Erythroblast (primary cell): Measurements from ENCODE around the gene CAMK1D.
"Not testable (repeated sequence)": the region's sequence is repeated elsewhere in the genome, so short reads cannot be mapped to it uniquely, and the experiment has no call there.

Experiments used
- DNase-seq, 2 experiments: peaks; one replicate each; lab custom pipeline; 2025; lab: John Stamatoyannopoulos, UW
- GATA1 ChIP-seq: IDR thresholded peaks from 2 replicates; pipeline ENCODE4 v1.6.1; 2011; ENCODE audit warnings: low read depth, mild to moderate bottlenecking, control low read depth, low read length, moderate library complexity
- POLR2A ChIP-seq: IDR thresholded peaks from 2 replicates; pipeline ENCODE4 v1.6.1; 2011; ENCODE audit warnings: mild to moderate bottlenecking, low read length

Gene CAMK1D

GRCh38 chr10:12710157-12710556, 360.8 kb downstream of the CAMK1D start:
- DNase-seq: no peak
- TF ChIP-seq GATA1 (no peak), POLR2A (no peak)

GRCh38 chr10:12710594-12711349, 361.4 kb downstream of the CAMK1D start:
- peak; percentile 82 to 94 for DNase-seq
- no peak for TF ChIP-seq POLR2A
- TF ChIP-seq GATA1: no peak

- no peak for TF ChIP-seq POLR2A
- no peak for TF ChIP-seq GATA1
- no peak for DNase-seq
Observed at GRCh38 chr10:12711350-12711708, 362.0 kb downstream of the CAMK1D start.

- no peak for DNase-seq
- TF ChIP-seq POLR2A (no peak), GATA1 (no peak)
Observed at GRCh38 chr10:12712293-12712983, 363.1 kb downstream of the CAMK1D start.

- peak in 1 of 2 experiments; percentile 6 for DNase-seq
Observed at GRCh38 chr10:12712984-12713316, 363.6 kb downstream of the CAMK1D start.

GRCh38 chr10:12716042-12716441, 366.7 kb downstream of the CAMK1D start:
- no peak for DNase-seq
- TF ChIP-seq POLR2A (no peak), GATA1 (no peak)

- TF ChIP-seq POLR2A (no peak), GATA1 (no peak)
Observed at GRCh38 chr10:12717981-12718707, 368.8 kb downstream of the CAMK1D start.

GRCh38 chr10:12719365-12719764, 370.0 kb downstream of the CAMK1D start:
- TF ChIP-seq GATA1 (no peak), POLR2A (no peak)
- no peak for DNase-seq

More at GRCh38 chr10:12717981-12718707, 368.8 kb downstream of the CAMK1D start:
- no peak for DNase-seq

GRCh38 chr10:12720217-12720981, 371.1 kb downstream of the CAMK1D start:
- TF ChIP-seq GATA1 (no peak), POLR2A (no peak)
- peak; percentile 5 to 40 for DNase-seq

- TF ChIP-seq POLR2A (no peak), GATA1 (no peak)
- no peak for DNase-seq
Observed at GRCh38 chr10:12721334-12721733, 372.0 kb downstream of the CAMK1D start.

- TF ChIP-seq POLR2A: no peak
- no peak for TF ChIP-seq GATA1
- DNase-seq: no peak
Observed at GRCh38 chr10:12723220-12723619, 373.9 kb downstream of the CAMK1D start.

- DNase-seq: no peak
- TF ChIP-seq GATA1 (no peak), POLR2A (no peak)
Observed at GRCh38 chr10:12724807-12725579, 375.6 kb downstream of the CAMK1D start.

GRCh38 chr10:12725580-12725888, 376.2 kb downstream of the CAMK1D start:
- DNase-seq: not testable (repeated sequence)
